Measurements from ENCODE around the gene PSG4.

DNA sequence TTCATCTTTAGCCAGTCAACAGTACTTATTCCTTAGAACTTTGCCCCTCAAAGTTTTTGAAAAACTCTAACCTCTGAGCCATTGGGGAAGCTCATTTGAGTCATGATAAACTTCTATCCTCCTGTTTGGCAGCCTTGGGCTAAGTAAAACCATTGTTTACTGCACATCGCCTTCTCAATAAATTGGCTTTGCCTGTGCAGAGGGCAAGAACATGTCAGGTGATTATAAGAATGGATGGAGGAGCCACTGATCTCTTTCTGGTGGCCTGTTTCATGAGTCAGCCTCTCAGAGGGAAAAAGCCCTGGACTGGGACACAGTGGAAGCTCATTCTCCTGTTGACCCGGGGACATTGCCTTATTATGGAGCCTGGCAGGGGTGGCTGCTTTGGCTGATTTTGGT is 19.4 kb upstream of the PSG4 start:
- TF ChIP-seq EP300 (IDR thresholded peaks at IDR 0.05; ENCODE audit: borderline replicate concordance in 1 of 2, low read depth in 2 of 2, low read length in 2 of 2) (no peak), PHF8 (conservative IDR thresholded peaks at IDR 0.05; ENCODE audit: low read depth, low read length) (no peak), EZH2 (IDR thresholded peaks at IDR 0.05; ENCODE audit: low read depth, low read length, severe bottlenecking) (no peak), POLR2A (IDR thresholded peaks at IDR 0.05; ENCODE audit: control extremely low read depth in 1 of 2, low read depth in 2 of 2, low read length in 2 of 2) (no peak), MAFK (IDR thresholded peaks at IDR 0.05; ENCODE audit: low read depth, low read length) (no peak), POLR2AphosphoS5 (IDR thresholded peaks at IDR 0.05; ENCODE audit: low read depth, low read length) (no peak), ASH2L (IDR thresholded peaks at IDR 0.05; ENCODE audit: low read length) (no peak), EGR1 (IDR thresholded peaks at IDR 0.05; ENCODE audit: borderline replicate concordance, low read depth, low read length) (no peak), CHD1 (IDR thresholded peaks at IDR 0.05; ENCODE audit: low read depth, low read length) (no peak), JUN (IDR thresholded peaks at IDR 0.05; ENCODE audit: low read depth, low read length) (no peak)
- TF ChIP-seq, protein P1, sequence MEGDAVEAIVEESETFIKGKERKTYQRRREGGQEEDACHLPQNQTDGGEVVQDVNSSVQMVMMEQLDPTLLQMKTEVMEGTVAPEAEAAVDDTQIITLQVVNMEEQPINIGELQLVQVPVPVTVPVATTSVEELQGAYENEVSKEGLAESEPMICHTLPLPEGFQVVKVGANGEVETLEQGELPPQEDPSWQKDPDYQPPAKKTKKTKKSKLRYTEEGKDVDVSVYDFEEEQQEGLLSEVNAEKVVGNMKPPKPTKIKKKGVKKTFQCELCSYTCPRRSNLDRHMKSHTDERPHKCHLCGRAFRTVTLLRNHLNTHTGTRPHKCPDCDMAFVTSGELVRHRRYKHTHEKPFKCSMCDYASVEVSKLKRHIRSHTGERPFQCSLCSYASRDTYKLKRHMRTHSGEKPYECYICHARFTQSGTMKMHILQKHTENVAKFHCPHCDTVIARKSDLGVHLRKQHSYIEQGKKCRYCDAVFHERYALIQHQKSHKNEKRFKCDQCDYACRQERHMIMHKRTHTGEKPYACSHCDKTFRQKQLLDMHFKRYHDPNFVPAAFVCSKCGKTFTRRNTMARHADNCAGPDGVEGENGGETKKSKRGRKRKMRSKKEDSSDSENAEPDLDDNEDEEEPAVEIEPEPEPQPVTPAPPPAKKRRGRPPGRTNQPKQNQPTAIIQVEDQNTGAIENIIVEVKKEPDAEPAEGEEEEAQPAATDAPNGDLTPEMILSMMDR (IDR thresholded peaks at IDR 0.05; ENCODE audit: control extremely low read depth in 1 of 3, insufficient read depth in 1 of 3, low read depth in 1 of 3, low read length in 3 of 3): no peak
- TF ChIP-seq, protein P2, sequence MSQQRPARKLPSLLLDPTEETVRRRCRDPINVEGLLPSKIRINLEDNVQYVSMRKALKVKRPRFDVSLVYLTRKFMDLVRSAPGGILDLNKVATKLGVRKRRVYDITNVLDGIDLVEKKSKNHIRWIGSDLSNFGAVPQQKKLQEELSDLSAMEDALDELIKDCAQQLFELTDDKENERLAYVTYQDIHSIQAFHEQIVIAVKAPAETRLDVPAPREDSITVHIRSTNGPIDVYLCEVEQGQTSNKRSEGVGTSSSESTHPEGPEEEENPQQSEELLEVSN (IDR thresholded peaks at IDR 0.05): no peak
- TF ChIP-seq, protein P3, sequence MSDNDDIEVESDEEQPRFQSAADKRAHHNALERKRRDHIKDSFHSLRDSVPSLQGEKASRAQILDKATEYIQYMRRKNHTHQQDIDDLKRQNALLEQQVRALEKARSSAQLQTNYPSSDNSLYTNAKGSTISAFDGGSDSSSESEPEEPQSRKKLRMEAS (IDR thresholded peaks at IDR 0.05): no peak
